ENCODE measurements around the gene EML6.
A peak's percentile ranks its signal among the peaks of the same experiment; 100 is the strongest.

Gene EML6

GRCh38 chr2:55010915-55011314, 287.5 kb downstream of the EML6 start:
- peak; percentile 58 for DNase-seq

GRCh38 chr2:55011831-55012671, 288.6 kb downstream of the EML6 start:
- DNase-seq: no peak

- no peak for DNase-seq
Measured at GRCh38 chr2:55012672-55013484, 289.4 kb downstream of the EML6 start.

GRCh38 chr2:55013936-55014335, 290.5 kb downstream of the EML6 start:
- DNase-seq: no peak

- DNase-seq: peak; percentile 75
Measured at GRCh38 chr2:55014962-55015939, 291.8 kb downstream of the EML6 start.

GRCh38 chr2:55017428-55017827, 294.0 kb downstream of the EML6 start:
- no peak for DNase-seq

- DNase-seq: no peak
Measured at GRCh38 chr2:55017880-55018279, 294.4 kb downstream of the EML6 start.

GRCh38 chr2:55018619-55019018, 295.2 kb downstream of the EML6 start:
- no peak for DNase-seq

- DNase-seq: peak; percentile 42
Measured at GRCh38 chr2:55019526-55020258, 296.2 kb downstream of the EML6 start.
